GM12892 (cell line): ENCODE data around the gene KPNA6.

Source experiments
- POLR2AphosphoS5 ChIP-seq: IDR thresholded peaks from 2 replicates; pipeline ENCODE4 v1.6.1; 2011; ENCODE audit warnings: low read depth, low read length, control low read depth
- TAF1 ChIP-seq: IDR thresholded peaks from 2 replicates; pipeline ENCODE4 v1.6.1; 2011; ENCODE audit warnings: low read depth, mild to moderate bottlenecking, control low read depth, low read length, borderline replicate concordance

DNA sequence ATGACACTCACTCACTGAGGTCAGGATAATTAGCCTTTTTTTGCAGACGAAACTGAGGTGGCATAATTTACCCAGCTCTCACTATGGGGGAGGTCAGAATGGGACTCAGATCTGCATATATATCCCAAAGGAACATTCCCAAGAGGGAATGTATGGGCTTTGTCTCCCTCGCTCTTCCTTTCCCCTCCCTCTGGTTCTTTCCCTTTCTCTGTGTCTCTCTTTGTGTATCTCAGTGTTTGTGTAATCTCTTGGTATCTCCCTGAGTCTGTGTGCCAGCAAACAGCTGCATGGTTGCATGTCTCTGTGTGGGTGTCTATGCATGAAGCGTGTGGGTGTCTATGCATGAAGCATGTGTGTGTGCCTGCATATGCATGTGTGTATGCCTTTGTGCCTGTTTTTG is 30.4 kb upstream of the KPNA6 start:
- no peak for TF ChIP-seq TAF1
- TF ChIP-seq POLR2AphosphoS5: no peak
